GM18909 (cell line): ENCODE measurements around the gene ZPBP.
"Not testable (repeated sequence)": the region's sequence is repeated elsewhere in the genome, so short reads cannot be mapped to it uniquely, and the experiment has no call there.

ENCODE experiments used
- ATAC-seq: cut with Tn5 transposase; IDR thresholded peaks from one replicate; pipeline ENCODE4 v1.9.1; 2021; ENCODE audit warnings: mild to moderate bottlenecking; ENCODE audit not compliant: unreplicated experiment, poor library complexity

The ZPBP gene

DNA sequence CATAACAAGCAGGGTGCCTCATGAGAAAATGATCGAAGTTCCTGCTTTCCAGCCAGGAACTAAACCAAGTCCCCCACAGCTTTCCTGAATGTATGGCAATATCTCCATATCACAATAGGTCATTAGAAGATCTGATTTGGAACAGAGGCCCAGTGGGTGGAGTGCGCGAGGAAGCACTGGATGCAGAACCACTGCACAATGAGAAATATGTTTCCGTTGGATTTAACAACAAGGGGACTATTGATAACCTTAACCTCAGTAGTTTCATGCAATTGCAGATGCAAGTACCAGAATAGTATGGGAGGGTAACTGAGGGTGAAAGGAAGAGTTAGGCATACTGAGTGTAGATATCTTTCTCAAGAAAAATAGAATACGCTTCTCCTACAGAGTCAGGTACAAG is 45.3 kb downstream of the ZPBP start:
- no peak for ATAC-seq

DNA sequence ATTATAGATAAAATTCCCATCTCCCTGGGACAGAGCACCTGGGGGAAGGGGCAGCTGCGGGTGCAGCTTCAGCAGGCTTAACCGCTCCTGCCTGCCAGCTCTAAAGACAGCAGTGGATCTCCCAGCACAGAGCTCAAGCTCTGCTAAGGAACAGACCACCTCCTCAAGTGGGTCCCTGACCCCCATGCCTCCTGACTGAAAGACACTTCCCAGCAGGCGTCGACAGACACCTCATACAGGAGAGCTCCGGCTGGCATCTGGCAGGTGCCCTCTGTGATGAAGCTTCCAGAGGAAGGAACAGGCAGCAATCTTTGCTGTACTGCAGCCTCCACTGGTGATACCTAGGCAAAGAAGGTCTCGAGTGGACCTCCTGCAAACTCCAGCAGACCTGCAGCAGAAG is 51.9 kb downstream of the ZPBP start:
- ATAC-seq = not testable (repeated sequence)

GRCh38 chr7:50037086-50037485 is 56.0 kb downstream of the ZPBP start:
- ATAC-seq = no peak

DNA sequence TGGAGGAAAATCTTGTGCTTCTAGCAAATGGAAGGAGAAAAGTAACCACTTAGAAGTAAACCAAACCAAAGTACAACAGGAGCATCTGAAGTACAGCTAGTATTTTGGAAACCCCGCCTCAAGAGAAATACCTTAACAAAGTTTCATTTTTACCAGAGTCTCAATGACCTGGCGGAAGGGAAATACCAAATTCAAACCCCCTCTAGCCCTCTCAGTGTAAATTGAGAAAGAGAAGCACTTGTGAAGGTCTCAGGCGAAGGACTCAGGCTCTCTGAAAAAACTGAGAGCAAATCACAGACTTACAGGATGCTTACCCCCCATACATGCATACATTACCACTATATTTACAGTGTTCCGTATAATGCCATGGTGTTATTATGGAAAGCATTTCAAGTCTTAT is 70.1 kb downstream of the ZPBP start:
- no peak for ATAC-seq

DNA sequence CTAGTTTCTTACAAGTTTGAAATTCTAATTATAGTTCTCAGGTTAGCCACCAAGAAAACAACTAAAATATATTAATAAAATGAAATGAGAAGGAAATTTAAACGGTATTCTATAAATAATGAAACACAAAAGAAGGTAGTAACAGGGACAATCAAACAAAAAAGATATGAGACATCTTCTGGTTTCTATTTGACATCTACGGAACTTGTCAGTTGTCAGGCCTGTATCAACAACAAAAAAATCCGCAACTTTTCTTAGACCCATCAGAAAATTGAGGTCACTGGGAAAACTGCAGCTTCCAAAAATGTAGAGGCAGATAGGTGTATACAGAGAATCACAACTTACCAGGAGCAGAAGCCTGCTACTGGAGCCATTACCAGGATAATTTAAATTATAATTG is 70.6 kb downstream of the ZPBP start:
- no peak for ATAC-seq

- no peak for ATAC-seq
Observed at GRCh38 chr7:49995681-49996080, 97.4 kb downstream of the ZPBP start.

DNA sequence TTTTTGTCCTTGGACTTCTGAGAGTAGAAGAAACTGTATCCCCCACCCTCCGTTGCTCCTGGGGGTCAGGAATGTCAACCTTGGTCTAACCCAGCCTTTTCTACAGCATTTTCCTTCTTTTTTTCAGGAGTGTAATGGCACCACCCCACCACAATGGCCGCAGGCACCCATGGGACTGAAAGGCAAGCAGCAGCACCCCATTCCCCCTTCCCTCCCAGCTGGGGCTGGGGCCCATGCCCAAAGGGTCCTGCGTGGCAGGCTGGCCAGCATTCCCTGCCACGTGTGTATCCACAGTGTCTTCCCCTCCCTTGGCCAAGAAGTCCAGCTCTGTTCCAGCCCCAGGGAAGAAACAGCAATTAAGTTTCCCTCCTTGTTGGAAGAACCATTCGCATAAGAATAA is 106.9 kb downstream of the ZPBP start:
- no peak for ATAC-seq

GRCh38 chr7:49980465-49980864 is 112.6 kb downstream of the ZPBP start:
- no peak for ATAC-seq

DNA sequence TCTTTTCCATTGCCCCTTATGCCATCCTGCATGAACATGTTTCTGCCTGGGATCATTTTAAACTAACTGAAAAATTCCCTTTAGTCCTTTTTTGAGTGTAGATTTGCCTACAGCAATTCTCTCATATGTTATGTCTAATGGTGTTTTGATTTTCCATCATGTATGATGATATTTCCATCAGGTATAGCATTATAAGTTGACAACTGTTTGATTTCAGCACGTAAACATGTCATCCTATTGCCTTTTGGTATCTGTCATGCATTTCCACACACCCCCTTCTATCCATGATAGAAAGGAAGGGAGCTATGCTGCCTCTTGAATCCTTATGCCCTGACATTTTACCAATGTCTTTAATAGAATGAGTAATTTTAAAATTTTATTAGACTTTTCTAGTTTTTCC is 116.8 kb downstream of the ZPBP start:
- ATAC-seq = no peak

DNA sequence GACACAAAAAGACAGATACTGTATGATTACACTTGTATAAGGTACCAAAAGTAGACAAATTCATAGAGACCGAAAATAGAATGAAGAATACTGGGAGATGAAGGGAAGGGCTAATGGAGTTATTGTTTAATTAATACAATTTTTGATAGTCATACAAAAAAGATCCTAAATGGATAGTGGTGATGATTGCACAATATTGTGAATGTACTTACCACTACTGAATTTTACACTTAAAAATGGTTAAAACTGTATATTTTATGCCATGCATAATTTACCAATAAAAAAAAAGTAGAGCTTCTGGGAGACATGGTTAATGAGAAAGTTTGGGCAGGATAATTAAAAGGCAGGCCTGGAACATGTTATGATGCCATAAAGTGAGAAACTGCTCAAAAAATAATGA is 119.0 kb downstream of the ZPBP start:
- no peak for ATAC-seq

DNA sequence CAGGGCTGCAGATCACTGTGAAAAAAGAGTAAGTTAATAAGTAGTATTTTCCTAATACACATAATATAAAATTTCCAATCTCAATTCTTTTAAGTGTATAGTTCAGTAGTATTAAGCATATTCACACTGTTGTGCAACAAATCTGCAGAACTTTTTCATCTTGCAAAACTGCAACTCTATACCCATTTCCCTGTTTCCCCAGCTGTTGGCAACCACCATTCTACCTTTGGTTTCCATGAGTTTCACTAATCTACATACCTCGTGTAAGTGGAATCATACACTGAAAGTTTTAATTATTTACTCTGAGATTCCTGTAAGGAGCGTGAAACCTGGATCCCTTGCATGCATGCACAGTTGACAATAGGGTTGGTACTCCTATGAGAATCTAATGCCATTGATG is 155.4 kb downstream of the ZPBP start:
- ATAC-seq = no peak

- no peak for ATAC-seq
Observed at GRCh38 chr7:49931627-49932026, 161.4 kb downstream of the ZPBP start.

- no peak for ATAC-seq
Observed at GRCh38 chr7:49928787-49929186, 164.3 kb downstream of the ZPBP start.

DNA sequence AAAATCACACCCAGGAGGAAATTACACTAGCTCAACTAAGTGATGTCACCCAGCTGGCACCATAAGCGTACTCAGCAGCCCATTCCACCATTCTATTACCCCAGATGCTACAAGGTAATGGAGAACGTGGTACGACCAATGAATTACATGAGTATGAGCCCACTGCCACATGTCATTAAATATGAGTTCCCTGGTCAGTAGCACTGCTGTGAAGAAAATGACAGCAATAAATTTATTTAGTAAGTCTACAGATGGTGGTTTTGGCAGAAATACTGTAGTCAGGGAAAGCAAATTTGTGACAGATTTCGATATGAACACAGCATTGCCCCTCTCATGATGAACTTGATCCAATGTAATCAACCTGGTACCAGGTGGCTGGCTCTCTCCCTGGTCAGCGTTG is 165.4 kb downstream of the ZPBP start:
- no peak for ATAC-seq

DNA sequence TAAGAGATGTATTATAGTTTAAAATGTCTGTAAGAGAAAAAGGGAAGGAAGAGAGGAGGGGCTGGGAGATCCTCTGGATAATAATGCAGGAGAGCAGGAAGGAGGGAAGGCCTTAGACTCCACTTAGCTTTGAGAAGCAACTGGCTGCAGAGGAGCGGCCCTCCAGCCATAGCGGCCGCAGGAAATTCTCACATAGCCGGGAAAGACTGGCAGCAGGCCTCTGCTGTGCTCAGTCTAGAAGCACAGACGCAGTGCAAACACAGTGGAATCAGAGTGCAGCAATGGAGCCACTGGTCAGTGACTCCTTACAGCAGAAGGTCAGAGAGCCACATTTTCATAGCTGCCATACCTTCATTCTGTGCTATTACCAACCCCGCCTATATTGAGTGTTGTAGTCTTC is 166.3 kb downstream of the ZPBP start:
- ATAC-seq = no peak

GRCh38 chr7:49911909-49912308 is 181.1 kb downstream of the ZPBP start:
- no peak for ATAC-seq

DNA sequence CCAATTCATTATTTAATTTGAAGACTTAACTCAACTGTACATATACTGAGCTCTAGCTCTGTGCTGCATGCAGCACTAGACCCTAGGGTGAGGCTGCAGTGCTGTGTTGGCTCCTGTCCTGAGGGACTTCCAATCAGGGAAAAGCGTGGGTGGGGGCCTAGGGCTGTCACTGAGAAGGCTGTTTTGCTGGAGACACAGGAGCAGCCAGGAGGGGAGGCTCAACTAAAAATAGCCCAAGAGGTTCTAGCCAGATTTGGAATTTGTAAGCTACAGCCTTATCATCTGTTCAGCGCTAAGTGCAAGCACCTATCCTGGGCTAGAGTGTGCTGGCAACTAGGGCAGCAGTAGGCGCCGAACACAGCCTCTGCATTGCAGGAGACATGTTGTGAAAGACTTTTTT is 198.5 kb downstream of the ZPBP start:
- no peak for ATAC-seq

DNA sequence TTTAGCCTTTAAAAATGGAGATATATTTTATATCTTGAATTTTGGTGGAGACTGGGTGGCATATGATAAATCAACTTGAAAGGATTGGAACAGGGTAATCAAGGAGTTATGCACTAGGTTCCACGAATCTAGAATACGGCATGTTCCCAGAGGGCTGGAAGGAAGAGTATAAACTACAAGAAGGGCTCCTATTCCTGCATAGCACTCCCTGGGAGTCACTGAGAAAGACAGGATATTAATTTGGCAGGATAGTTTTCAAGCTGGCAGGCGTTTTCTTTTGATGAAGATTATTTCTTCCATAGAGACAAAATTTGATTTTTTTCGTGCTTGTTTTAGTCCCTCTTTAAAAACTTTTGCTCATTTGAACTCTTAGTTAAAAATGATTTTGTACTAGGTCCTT is 199.9 kb downstream of the ZPBP start:
- no peak for ATAC-seq

DNA sequence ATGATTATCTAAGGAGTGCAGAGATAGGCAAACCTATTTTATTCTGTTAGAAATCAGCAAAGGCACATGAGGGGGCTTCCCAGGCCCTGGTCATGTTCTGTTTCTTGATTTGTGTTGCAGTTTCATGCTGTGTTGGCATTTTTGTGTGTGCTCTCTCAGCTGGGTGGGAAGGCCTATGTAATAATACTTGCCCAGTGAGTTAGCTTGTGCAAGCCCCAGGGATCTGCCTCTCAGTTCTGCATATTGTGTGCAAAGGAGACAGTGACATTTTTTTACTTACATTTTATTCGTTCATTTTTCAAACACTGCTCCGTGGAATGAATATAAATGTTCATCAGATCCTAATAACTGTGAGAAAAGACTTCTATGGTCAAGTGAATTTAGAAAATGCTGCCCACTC is 200.6 kb downstream of the ZPBP start:
- ATAC-seq = no peak
